DOHH2 (cell line): ENCODE measurements around the gene PAX4.

ENCODE experiments used
- CTCF ChIP-seq: fragments of 200-600 bp; sonication (generic); IDR thresholded peaks from one replicate; pipeline ENCODE4 v1.5.1; 2014; ENCODE audit warnings: antibody characterized with exemption, mild to moderate bottlenecking, low read depth, low read length; ENCODE audit not compliant: poor library complexity, severe bottlenecking
- EZH2phosphoT487 ChIP-seq: fragments of 200-600 bp; sonication (generic); IDR thresholded peaks from 2 replicates; pipeline ENCODE4 v1.6.1; 2017; ENCODE audit warnings: borderline replicate concordance, mild to moderate bottlenecking, antibody characterized with exemption, low read length, moderate library complexity, mixed read lengths

- TF ChIP-seq CTCF, result no peak
- TF ChIP-seq EZH2phosphoT487, result no peak
These were observed 25.4 kb downstream of the PAX4 start for GRCh38 chr7:127592550-127592949.
